ENCODE data around the gene MEF2D. TPM values are rescaled to one million over a fixed set of nuclear protein-coding genes. Genes with fewer than 3 reads are reported as not detected.

MEF2D gene
- total RNA-seq, 4 donors from 2014 or later: 61.7 to 73.5 (median 67.1) TPM

- Histone ChIP-seq H3K4me3 (no peak overlapping the region), H3K27me3 (peaks cover 100% of the 10 kb centered on the region), H3K27ac (no peak overlapping the region), H3K9me3 (no peaks in the 10 kb centered on the region), H3K36me3 (no peaks in the 10 kb centered on the region), H3K4me1 (peaks cover 20% of the 10 kb centered on the region)
- WGBS: 35% methylated on average over 19 of the region's 19 CpGs
- no peak for TF ChIP-seq POLR2A (IDR thresholded peaks at IDR 0.05)
- no peak for TF ChIP-seq POLR2AphosphoS5 (IDR thresholded peaks at IDR 0.05)
- TF ChIP-seq CTCF (IDR thresholded peaks at IDR 0.05): no peak
- no peak for TF ChIP-seq EP300 (IDR thresholded peaks at IDR 0.05)
- no peak for DNase-seq (ENCODE audit: low spot score in 2 of 2)
Measured at GRCh38 chr1:156437037-156437867, 63.3 kb downstream of the MEF2D start.

- H3K27me3 ChIP-seq: peaks cover 100% of the 10 kb centered on the region
- H3K4me1 ChIP-seq: peaks cover 20% of the 10 kb centered on the region
- no peaks in the 10 kb centered on the region for H3K36me3 ChIP-seq
- TF ChIP-seq POLR2AphosphoS5 (IDR thresholded peaks at IDR 0.05) (no peak), POLR2A (IDR thresholded peaks at IDR 0.05) (no peak), CTCF (IDR thresholded peaks at IDR 0.05) (no peak), EP300 (IDR thresholded peaks at IDR 0.05) (no peak)
- DNase-seq (ENCODE audit: low spot score in 2 of 2): no peak
- no peaks in the 10 kb centered on the region for H3K9me3 ChIP-seq
- H3K4me3 ChIP-seq: peak overlapping the region; percentile 44
- no peak overlapping the region for H3K27ac ChIP-seq
- 3% methylated on average over 50 of the region's 77 CpGs for WGBS
Measured at GRCh38 chr1:156436141-156437036, 64.2 kb downstream of the MEF2D start.

DNA sequence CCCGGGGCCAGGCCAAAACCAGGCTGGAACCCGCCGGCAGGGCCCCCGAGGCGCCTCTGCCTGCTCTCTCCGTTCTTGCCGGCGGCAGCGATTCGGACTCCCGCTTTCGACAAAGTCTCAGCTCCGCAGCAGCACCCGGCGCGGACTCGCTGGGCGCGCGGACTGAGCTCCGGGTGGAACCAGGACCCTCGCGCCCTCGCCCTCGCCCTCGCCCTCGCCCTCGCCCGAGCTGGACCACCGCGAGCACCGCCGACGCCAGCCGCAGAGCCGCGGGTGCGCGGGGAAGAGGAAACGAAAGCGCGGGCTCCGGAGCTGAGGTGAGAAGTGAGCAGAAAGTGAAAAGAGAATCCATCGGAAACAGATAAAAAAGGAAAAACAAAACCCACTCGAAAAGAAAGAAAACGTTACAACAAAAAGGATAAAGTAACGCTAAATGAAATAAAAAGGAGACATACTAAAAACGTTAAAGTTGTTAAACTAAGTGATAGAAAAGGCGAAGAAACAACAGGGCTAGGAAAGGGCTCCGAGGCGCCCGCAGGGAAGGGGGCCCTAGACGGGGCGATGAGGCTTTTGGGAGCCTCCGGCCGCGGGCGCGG lies 64.9 kb downstream of the MEF2D start:
- Histone ChIP-seq H3K9me3 (no peaks in the 10 kb centered on the region), H3K27me3 (peaks cover 100% of the 10 kb centered on the region), H3K36me3 (no peaks in the 10 kb centered on the region), H3K4me1 (peaks cover 20% of the 10 kb centered on the region), H3K4me3 (peak overlapping the region; percentile 44), H3K27ac (no peak overlapping the region)
- TF ChIP-seq EP300 (IDR thresholded peaks at IDR 0.05): no peak
- no peak for TF ChIP-seq CTCF (IDR thresholded peaks at IDR 0.05)
- no peak for TF ChIP-seq POLR2AphosphoS5 (IDR thresholded peaks at IDR 0.05)
- TF ChIP-seq POLR2A (IDR thresholded peaks at IDR 0.05): no peak
- no peak for DNase-seq (ENCODE audit: low spot score in 2 of 2)
- WGBS: 5% methylated on average over 46 of the region's 59 CpGs

- Histone ChIP-seq H3K9me3 (no peaks in the 10 kb centered on the region), H3K27me3 (peaks cover 100% of the 10 kb centered on the region), H3K4me1 (peaks cover 20% of the 10 kb centered on the region), H3K36me3 (no peaks in the 10 kb centered on the region), H3K4me3 (peak overlapping the region; percentile 44), H3K27ac (no peak overlapping the region)
- DNase-seq (ENCODE audit: low spot score in 2 of 2): no peak
- TF ChIP-seq CTCF (IDR thresholded peaks at IDR 0.05): no peak
- 59% methylated on average over 17 of the region's 20 CpGs for WGBS
Measured at GRCh38 chr1:156434989-156435544, 65.5 kb downstream of the MEF2D start.

Measured in suprapubic skin (tissue), 4 donors.